ENCODE data around the gene ISG15.

DNA sequence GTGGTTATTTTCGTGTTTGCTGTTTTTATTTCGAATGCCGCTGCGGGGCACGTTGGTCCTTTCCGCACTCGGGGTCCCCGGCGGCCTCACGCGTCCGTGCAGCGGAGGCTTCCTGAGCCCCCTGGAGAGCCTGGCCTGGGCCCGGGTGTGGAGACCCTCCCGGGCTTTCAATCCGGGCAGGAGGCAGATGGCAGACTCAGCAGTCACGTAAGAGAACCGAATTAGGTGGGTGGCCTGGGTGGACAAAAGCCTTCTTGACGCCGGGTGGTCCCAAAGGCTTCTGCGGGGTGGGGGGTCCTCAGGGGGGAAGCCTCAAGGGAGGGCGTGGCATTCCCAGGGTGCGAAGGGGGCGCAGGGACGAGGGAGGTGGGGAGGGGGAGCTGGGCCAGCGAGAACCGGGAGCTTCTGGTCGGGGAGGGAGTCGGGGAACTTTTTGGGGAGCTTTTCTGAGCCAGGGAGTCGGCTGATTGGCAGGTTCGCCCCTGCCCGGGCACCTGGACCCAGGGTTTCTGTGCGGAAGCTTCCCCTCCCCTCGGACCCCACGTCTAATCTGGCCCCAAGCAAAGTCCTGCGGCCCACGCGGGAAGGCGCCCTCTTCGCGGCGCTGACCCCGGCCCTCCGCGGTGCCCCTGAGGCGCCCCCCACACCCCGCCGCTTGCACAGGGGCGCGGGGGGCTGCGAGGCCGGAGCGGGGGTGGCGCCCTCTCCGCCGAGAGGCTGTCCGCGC is 12.1 kb upstream of the ISG15 start:
- TF ChIP-seq POLR2A (IDR thresholded peaks at IDR 0.05; ENCODE audit: low read depth, low read length), result no peak
- TF ChIP-seq POLR2AphosphoS5 (IDR thresholded peaks at IDR 0.05; ENCODE audit: low read depth, low read length), result no peak
